GM21529 (cell line): ENCODE data around the gene FSIP1.

Experiments used
- ATAC-seq: cut with Tn5 transposase; IDR thresholded peaks from one replicate; pipeline ENCODE4 v1.9.1; 2021; ENCODE audit not compliant: unreplicated experiment

The FSIP1 gene

GRCh38 chr15:39792844-39793335 is 10.2 kb upstream of the FSIP1 start:
- no peak for ATAC-seq

- ATAC-seq, result no peak
Observed at GRCh38 chr15:39792025-39792843, 9.6 kb upstream of the FSIP1 start.

GRCh38 chr15:39789736-39790135 is 7.1 kb upstream of the FSIP1 start:
- no peak for ATAC-seq

GRCh38 chr15:39788800-39789565 is 6.3 kb upstream of the FSIP1 start:
- ATAC-seq, result no peak

GRCh38 chr15:39788108-39788507 is 5.5 kb upstream of the FSIP1 start:
- no peak for ATAC-seq

- ATAC-seq, result no peak
Observed at GRCh38 chr15:39787479-39787878, 4.8 kb upstream of the FSIP1 start.

GRCh38 chr15:39786447-39787056 is 3.9 kb upstream of the FSIP1 start:
- no peak for ATAC-seq

- no peak for ATAC-seq
Observed at GRCh38 chr15:39785841-39786240, 3.2 kb upstream of the FSIP1 start.

GRCh38 chr15:39785139-39785538 is 2.5 kb upstream of the FSIP1 start:
- ATAC-seq, result no peak

GRCh38 chr15:39784638-39785037 is 2.0 kb upstream of the FSIP1 start:
- no peak for ATAC-seq

GRCh38 chr15:39784125-39784524 is 1.5 kb upstream of the FSIP1 start:
- no peak for ATAC-seq

GRCh38 chr15:39783244-39783820 is 691 bp upstream of the FSIP1 start:
- ATAC-seq, result no peak

GRCh38 chr15:39781967-39782302 is 706 bp downstream of the FSIP1 start:
- ATAC-seq, result no peak

GRCh38 chr15:39781147-39781966 is 1.3 kb downstream of the FSIP1 start:
- ATAC-seq, result no peak

- no peak for ATAC-seq
Observed at GRCh38 chr15:39778021-39778420, 4.6 kb downstream of the FSIP1 start.

GRCh38 chr15:39777496-39777895 is 5.1 kb downstream of the FSIP1 start:
- no peak for ATAC-seq

- ATAC-seq, result no peak
Observed at GRCh38 chr15:39776068-39776467, 6.6 kb downstream of the FSIP1 start.

GRCh38 chr15:39774688-39775267 is 7.9 kb downstream of the FSIP1 start:
- ATAC-seq, result no peak

GRCh38 chr15:39770748-39771689 is 11.6 kb downstream of the FSIP1 start:
- ATAC-seq, result no peak
